Stimulated activated CD4-positive, alpha-beta T cell treated with anti-CD3 and anti-CD28 coated beads, Interleukin-1b, Interleukin-23, amount 100 ng/mL, for 4 hours (primary cell): ENCODE measurements around the gene TMEM163.
"Not testable (repeated sequence)": the region's sequence is repeated elsewhere in the genome, so short reads cannot be mapped to it uniquely, and the experiment has no call there.

Experiments used
- DNase-seq, 2 donors: peaks; one replicate each; pipeline ENCODE4 v3.0.0-alpha.2; 2020; ENCODE audit warnings: low read depth in 2 of 2

The TMEM163 gene

DNA sequence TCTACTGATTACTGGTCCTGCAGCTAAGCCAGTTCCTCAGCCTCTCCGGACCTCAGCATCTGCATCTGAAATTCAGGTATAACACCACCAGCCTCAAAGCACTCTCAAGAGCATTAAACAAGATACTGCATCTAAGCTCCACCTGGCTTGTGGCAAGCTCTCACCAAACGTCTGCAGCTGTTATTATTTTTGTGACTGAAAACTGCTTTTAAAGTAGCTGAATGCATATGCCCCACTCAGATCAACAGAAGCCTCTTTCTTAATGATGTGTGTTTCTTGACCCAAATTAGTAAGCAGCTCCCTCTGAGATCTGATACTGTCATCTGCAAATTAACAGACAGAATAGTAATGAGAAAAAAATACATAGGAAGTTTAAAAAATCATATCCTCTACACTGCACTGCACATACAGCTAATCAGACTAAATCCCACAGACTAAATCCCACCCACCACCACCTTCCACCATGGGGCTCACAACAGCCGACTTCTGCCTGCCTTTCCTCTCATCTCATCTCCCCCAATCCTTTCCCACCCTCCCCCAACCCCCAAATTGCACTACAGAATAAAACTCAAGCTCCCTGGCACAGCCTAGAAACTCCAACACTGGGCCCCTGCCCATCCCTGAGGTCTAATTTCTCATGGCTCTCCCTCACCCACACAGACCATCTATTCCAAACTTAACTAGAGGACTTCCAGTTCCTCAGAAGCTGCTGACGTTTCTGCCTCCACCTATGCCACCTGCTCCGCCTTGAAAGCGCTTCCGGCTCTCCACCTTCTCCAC lies 52.9 kb downstream of the TMEM163 start:
- no peak for DNase-seq

- no peak for DNase-seq
Observed at GRCh38 chr2:134663451-134664450, 55.0 kb downstream of the TMEM163 start.

- no peak for DNase-seq
Observed at GRCh38 chr2:134662751-134663150, 56.0 kb downstream of the TMEM163 start.

DNA sequence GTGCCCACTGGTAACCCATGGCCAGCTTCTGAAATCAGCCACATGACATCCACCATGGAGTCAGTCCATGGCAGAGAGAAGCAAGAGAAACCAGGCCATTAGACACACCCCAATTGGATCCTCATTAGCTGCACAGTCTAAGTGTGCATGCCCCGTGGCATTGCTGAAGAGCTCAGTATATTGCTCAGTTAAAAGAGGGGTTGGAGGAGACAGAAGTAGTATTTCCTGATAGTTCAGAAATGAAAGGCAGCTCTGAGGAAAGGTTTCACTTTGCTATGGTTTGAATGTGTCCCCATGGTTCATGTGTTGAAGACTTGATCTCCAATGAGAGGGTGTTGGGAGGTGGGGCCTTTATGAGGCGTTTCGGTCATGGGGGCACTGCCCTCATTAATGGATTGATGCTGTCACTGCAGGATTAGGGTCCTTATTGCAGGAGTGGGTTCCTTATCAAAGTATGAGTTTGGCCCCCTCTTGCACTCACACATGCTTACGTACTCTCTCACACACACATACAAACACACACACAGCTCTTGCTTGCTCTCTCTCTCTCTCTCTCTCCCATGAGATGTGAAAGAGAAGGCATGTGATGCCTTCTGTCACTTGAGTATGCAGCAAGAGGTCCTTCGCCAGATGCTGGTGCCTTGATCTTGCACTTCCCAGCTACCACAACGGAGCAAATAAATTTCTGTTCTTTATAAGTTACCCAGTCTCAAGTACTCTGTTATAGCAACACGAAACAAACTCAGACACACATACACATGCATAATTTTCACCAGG lies 58.0 kb downstream of the TMEM163 start:
- no peak for DNase-seq

- DNase-seq = no peak
Observed at GRCh38 chr2:134659724-134660123, 59.1 kb downstream of the TMEM163 start.

GRCh38 chr2:134657650-134658250 lies 61.0 kb downstream of the TMEM163 start:
- no peak for DNase-seq

DNA sequence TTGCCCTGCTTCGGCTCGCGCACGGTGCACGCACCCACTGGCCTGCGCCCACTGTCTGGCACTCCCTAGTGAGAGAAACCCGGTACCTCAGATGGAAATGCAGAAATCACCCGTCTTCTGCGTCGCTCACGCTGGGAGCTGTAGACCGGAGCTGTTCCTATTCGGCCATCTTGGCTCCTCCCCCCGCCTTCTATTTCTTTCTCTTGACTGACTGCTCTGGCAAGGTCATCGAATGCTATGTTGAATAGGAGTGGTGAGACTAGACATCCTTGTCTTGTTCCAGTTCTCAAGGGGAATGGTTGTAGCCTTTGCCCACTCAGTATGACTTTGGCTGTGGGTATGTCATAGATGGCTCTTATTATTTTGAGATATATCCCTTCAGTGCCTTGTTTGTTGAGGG lies 62.4 kb downstream of the TMEM163 start:
- DNase-seq = not testable (repeated sequence)

DNA sequence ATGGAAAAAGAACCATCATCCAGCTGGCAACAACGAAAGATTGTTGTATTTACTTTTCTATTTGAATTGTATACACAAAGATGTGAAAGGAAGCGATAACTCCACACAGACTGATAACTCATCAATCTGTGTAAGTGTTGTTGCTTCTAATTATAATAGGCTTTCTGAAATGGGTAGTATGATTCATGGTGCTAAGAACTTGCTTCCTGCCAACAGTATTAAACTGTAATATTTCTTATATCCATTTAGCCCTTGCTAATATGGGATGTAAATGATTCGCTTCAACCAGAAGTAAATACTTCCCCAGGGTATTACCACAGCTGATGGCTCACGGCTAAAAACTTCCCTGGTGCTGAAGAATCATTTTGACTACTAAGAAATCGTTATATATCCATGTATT lies 70.2 kb downstream of the TMEM163 start:
- DNase-seq = no peak

DNA sequence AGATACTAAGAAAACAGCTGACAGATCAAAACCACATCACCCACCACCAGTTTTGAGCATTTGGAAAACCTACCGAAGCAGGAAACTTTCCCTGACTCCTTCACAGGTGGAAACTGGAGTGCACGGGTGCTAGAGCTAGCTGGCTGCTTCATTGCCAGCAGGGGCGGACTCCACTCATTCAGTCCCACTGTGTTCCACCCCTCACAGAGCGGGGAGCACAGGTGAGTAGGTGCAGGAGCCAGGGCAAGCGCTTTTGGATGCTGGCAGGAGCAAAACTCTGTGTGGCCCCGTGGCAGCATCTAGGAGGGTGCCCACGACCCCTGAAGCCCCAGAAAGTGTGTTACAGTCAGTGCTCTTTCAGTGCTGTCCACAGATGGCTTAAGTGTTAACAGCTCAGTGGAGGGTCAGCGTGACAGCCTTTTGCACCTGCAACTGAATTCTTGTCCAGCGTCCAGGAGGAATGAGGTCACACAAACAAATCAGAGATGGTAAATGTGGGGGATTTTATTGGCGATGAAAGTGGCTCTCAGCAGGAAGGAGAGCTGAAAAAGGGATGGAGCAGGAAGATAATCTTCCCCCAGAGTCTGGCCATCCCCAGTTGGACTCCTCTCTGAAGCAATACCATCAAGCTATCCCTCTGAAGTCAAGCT lies 71.1 kb downstream of the TMEM163 start:
- DNase-seq = no peak

- DNase-seq = no peak
Observed at GRCh38 chr2:134642938-134643337, 75.9 kb downstream of the TMEM163 start.

DNA sequence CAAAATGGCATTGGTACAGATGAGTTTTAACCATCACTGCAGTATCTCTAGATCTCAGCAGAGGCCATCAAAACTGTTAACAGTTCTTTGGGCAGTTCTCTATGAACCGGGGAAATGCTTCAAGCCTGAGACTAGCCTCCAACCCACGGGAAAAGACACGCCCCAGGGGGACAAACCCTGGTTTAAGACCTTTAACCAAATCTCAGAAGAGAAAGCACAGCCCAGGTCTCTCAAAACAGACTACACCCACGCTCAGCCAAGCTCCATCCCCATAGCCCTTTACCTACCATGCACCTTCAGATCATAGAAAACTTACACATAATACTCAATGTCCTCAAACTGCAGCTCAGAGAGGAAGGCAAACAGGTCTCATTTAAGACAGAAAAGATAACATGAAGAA lies 78.3 kb downstream of the TMEM163 start:
- DNase-seq = no peak

DNA sequence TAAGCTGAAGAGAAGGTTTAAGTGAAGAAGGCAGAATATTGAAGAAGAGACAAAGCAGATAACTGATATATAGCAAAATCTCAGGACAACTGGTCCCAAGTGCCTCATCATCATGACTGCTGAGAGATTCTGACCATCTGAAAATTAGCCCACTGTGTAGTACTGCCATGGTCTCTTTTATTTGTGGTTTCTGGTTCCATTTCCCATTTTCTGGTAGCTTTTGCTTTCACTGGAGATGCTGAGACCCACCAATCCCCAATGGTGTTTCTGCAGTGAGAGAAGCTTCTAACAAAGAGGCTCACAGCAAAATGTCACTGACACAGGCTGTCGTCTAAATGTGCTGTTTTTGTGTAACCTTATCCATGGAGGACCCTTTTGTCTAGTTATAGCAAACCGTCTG lies 79.5 kb downstream of the TMEM163 start:
- no peak for DNase-seq

- DNase-seq = no peak
Observed at GRCh38 chr2:134636714-134637113, 82.1 kb downstream of the TMEM163 start.

GRCh38 chr2:134634054-134634753 lies 84.6 kb downstream of the TMEM163 start:
- no peak for DNase-seq

DNA sequence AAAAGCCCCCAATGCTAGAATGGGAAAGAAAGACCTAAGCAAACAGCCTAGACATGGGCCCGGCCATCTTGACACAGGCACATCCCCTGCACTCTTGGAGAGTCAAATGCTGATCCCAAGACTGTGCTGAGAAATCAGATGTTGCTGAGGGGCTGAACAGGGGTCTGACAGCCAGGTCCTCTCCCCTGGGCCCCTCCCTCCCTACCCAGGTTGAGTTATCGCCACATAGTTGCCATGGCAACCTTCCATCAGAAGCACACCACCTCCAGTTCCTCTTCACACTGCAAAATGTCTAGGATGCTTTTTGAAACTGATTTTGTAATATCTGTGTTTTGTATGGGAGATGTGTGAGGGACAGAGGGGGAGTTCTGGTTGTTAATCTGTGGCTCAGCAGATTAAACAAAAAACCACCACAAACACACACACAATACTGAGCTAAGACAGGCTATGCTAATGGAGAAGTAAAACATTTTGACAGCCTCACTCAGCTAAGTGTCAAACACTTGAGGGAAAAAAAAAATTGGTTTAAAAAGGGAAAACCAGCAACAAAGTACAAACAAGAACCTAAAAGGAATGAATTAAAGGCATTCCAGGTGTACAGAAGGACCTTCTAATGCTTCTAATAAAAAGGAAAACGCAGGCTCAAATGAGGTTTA lies 88.2 kb downstream of the TMEM163 start:
- no peak for DNase-seq

- no peak for DNase-seq
Observed at GRCh38 chr2:134628453-134628852, 90.3 kb downstream of the TMEM163 start.

DNA sequence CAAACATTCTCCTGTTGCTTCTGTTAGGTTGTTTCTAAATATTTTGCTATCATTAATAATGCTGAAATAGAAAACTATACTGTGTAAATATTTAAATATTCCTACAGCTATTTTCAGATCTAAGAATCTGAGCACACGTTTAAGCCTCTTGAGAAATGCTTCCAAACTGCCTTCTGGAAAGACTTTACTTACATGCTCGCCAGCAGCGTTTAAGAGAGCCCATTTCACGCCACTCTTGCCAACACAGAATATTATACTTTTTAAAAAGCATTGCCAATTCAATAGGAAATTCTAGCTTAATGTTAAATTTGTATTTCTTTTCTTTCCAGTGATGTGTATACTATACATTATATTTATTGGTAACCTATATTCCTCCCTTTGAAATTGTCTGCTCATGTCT lies 92.0 kb downstream of the TMEM163 start:
- DNase-seq = no peak

GRCh38 chr2:134625311-134625710 lies 93.5 kb downstream of the TMEM163 start:
- no peak for DNase-seq

GRCh38 chr2:134623796-134624195 lies 95.0 kb downstream of the TMEM163 start:
- no peak for DNase-seq

GRCh38 chr2:134623046-134623445 lies 95.8 kb downstream of the TMEM163 start:
- DNase-seq = no peak
